GM13977 (cell line): Measurements from ENCODE around the gene NKAIN2.

ENCODE experiments used
- DNase-seq: peaks from one replicate; pipeline ENCODE4 v3.0.0; 2012; ENCODE audit warnings: low spot score
- CTCF ChIP-seq: IDR thresholded peaks from 2 replicates; pipeline ENCODE4 v1.5.1; 2012; ENCODE audit warnings: mild to moderate bottlenecking, control low read depth; ENCODE audit not compliant: insufficient read depth; ENCODE audit errors: extremely low read depth, missing control alignments
- in situ Hi-C: fragments of 300-500 bp; cut with MboI; formaldehyde crosslinking; loops from one replicate; pipeline ENCODE4 v1.12.0; 2022; ENCODE audit warnings: low sequenced_read_pairs, low pct_unique_long_range_greater_than_20kb, mixed read lengths, inconsistent platforms; ENCODE audit not compliant: unreplicated experiment

NKAIN2 gene

GRCh38 chr6:124470803-124471202, 667.1 kb downstream of the NKAIN2 start:
- TF ChIP-seq CTCF = no peak
- no peak for DNase-seq
- in situ Hi-C loops = no loop called here

GRCh38 chr6:124475176-124475575, 671.5 kb downstream of the NKAIN2 start:
- no peak for DNase-seq
- in situ Hi-C loops = no loop called here
- no peak for TF ChIP-seq CTCF

- no peak for DNase-seq
- in situ Hi-C loops = no loop called here
- TF ChIP-seq CTCF = no peak
Observed at GRCh38 chr6:124478906-124479305, 675.2 kb downstream of the NKAIN2 start.

GRCh38 chr6:124479991-124480430, 676.3 kb downstream of the NKAIN2 start:
- in situ Hi-C loops = no loop called here
- DNase-seq = no peak
- no peak for TF ChIP-seq CTCF

- no peak for DNase-seq
- TF ChIP-seq CTCF = no peak
- in situ Hi-C loops = no loop called here
Observed at GRCh38 chr6:124482071-124482491, 678.4 kb downstream of the NKAIN2 start.

GRCh38 chr6:124487623-124488431, 684.2 kb downstream of the NKAIN2 start:
- TF ChIP-seq CTCF = no peak
- DNase-seq = no peak
- in situ Hi-C loops = no loop called here

- DNase-seq = no peak
Observed at GRCh38 chr6:124490122-124490521, 686.5 kb downstream of the NKAIN2 start.

More at GRCh38 chr6:124490122-124490521, 686.5 kb downstream of the NKAIN2 start:
- TF ChIP-seq CTCF = no peak
- in situ Hi-C loops = no loop called here
